G401 (cell line): ENCODE results near the gene SPTSSB. TPM values are rescaled to one million over a fixed set of nuclear protein-coding genes. Genes with fewer than 3 reads are reported as not detected.

ENCODE experiments used
- DNase-seq: peaks from one replicate; pipeline ENCODE4 v3.0.0-alpha.2; 2015; ENCODE audit warnings: low spot score
- in situ Hi-C: cut with HindIII; loops from 2 replicates; pipeline ENCODE4 v1.10.0; 2016; ENCODE audit warnings: low sequenced_read_pairs, mixed read lengths
- total RNA-seq: library from RNA; depleted of rRNA; stranded (reverse); fragments of >200 nt; shearing (Covaris generic); gene quantifications from 2 replicates; pipeline ENCODE4 v1.2.3, GENCODE V29; 2014; rRNA removed

Gene SPTSSB
- total RNA-seq, 1 experiment from 2014 or later, result not detected

GRCh38 chr3:161305095-161305991 lies 66.0 kb downstream of the SPTSSB start:
- peak; percentile 17 for DNase-seq
- in situ Hi-C loops, result no loop called here

- in situ Hi-C loops, result no loop called here
- peak; percentile 63 for DNase-seq
Observed at GRCh38 chr3:161296814-161297213, 74.5 kb downstream of the SPTSSB start.

GRCh38 chr3:161295325-161295724 lies 76.0 kb downstream of the SPTSSB start:
- in situ Hi-C loops, result no loop called here
- DNase-seq, result peak; percentile 47

Other genes with a start within 250 kb of the SPTSSB start
- 43.2 and 65.6 TPM in 2 replicates for gene NMD3, start 150.2 kb downstream of the SPTSSB start, total RNA-seq
- not detected in 2 replicates for gene OTOL1, start 125.3 kb upstream of the SPTSSB start, total RNA-seq